ENCODE results near the gene FRMD4A. TPM values are rescaled to one million over a fixed set of nuclear protein-coding genes. Genes with fewer than 3 reads are reported as not detected.

Gene FRMD4A
- polyA plus RNA-seq, 1 donor (not counting 4 experiments of a cell fraction or from before 2014, with no cell fraction given), result 12.9 TPM

DNA sequence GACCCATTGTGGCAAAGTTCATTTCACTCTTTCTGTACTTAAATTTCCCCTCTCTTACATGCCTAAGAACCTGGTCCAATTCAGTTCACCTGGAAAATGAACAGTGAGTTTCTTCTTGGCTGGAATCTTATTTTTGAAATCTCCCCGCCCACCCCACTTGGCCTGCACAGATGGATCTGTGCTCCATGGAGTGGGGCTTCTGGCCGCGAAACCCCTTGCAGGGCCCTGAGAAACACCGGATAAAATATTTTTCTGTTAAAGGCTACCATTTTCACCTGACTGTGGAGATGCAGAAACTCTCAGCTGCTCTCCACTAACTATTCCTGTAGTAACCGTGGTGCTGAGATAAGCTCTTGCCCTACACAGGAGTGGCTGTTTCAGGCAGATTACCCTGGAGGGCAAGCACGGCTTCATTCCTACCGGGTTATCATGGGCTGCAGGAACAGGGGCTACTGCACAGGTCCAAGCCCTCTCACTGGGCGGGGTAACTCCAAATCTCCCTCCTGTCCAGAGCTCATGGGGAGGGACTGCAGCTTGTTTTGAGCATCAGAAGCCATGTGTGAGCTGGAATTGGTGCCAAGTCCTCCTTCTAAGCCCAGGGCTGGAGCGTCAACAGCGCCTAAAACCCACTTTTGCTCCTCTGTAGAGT is 625.1 kb downstream of the FRMD4A start:
- peaks cover 15% of the 10 kb centered on the region for H3K79me2 ChIP-seq (ENCODE audit: control insufficient read depth, insufficient read depth, low read length)
- no peak for DNase-seq (ENCODE audit: low read depth, low spot score)
- no peaks in the 10 kb centered on the region for H4K20me1 ChIP-seq (ENCODE audit: control insufficient read depth, extremely low read depth, insufficient read depth, low read length)
- FAIRE-seq, result no peak
- peaks cover 56% of the 10 kb centered on the region for H3K4me1 ChIP-seq (ENCODE audit: control insufficient read depth, extremely low read depth, insufficient read depth, low read length)
- H3K27me3 ChIP-seq (ENCODE audit: control insufficient read depth, extremely low read depth, insufficient read depth, low read length), result no peaks in the 10 kb centered on the region
- H3K36me3 ChIP-seq (ENCODE audit: control insufficient read depth in 2 of 2, extremely low read depth in 1 of 2, insufficient read depth in 2 of 2, low read length in 2 of 2), result peaks cover 0 to 2% of the 10 kb centered on the region in 2 experiments
- H3K9ac ChIP-seq (ENCODE audit: control insufficient read depth, extremely low read depth, insufficient read depth, low read length), result peak overlapping the region; percentile 79
- H3K9me1 ChIP-seq (ENCODE audit: control insufficient read depth, extremely low read depth, insufficient read depth, low read length), result no peaks in the 10 kb centered on the region
- no peak overlapping the region for H2AFZ ChIP-seq (ENCODE audit: control insufficient read depth, low read length)
- H3K9me3 ChIP-seq (ENCODE audit: control insufficient read depth, low read depth, low read length), result no peaks in the 10 kb centered on the region
- H3K4me3 ChIP-seq (ENCODE audit: control insufficient read depth in 2 of 3, extremely low read depth in 1 of 3, insufficient read depth in 2 of 3, low read depth in 1 of 3, low read length in 3 of 3), result peak overlapping the region; percentile 48 to 85 (median 71)
- peak overlapping the region; percentile 99 for H3K4me2 ChIP-seq (ENCODE audit: control insufficient read depth, extremely low read depth, insufficient read depth, low read depth, low read length)
- dilution Hi-C loops (cut with MboI; ENCODE audit: extremely low pct_ligation_motif_present, low sequenced_read_pairs), result no loop called here
- TF ChIP-seq, protein P1, sequence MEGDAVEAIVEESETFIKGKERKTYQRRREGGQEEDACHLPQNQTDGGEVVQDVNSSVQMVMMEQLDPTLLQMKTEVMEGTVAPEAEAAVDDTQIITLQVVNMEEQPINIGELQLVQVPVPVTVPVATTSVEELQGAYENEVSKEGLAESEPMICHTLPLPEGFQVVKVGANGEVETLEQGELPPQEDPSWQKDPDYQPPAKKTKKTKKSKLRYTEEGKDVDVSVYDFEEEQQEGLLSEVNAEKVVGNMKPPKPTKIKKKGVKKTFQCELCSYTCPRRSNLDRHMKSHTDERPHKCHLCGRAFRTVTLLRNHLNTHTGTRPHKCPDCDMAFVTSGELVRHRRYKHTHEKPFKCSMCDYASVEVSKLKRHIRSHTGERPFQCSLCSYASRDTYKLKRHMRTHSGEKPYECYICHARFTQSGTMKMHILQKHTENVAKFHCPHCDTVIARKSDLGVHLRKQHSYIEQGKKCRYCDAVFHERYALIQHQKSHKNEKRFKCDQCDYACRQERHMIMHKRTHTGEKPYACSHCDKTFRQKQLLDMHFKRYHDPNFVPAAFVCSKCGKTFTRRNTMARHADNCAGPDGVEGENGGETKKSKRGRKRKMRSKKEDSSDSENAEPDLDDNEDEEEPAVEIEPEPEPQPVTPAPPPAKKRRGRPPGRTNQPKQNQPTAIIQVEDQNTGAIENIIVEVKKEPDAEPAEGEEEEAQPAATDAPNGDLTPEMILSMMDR (optimal IDR thresholded peaks at IDR 0.05 in 1 of 3, IDR thresholded peaks at IDR 0.05 in 1 of 3, conservative IDR thresholded peaks at IDR 0.05 in 1 of 3; ENCODE audit: extremely low read depth in 1 of 3, insufficient read depth in 2 of 3, low read length in 3 of 3), result no peak
- no peak for TF ChIP-seq EZH2 (IDR thresholded peaks at IDR 0.05; ENCODE audit: low read length)
- peak overlapping the region; percentile 66 for H3K27ac ChIP-seq (ENCODE audit: control insufficient read depth, insufficient read depth, low read length)

DNA sequence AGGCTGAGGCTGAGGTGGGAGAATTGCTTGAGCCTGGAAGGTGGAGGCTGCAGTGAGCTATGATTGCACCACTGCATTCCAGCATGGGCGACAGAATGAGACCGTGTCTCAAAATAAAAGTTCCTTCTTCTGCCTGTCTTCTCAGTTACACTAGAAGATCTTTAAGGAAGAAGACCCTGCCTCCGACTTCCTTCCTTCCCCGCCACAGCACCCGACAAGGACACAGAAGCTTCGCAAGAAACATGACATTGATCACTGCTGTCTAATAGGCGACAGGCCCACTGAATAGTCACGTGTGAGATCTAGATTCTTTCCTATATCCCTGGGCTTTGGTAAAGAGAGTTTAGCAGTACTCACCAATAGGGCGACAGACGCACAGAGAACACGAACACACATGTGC is 625.8 kb downstream of the FRMD4A start:
- no peaks in the 10 kb centered on the region for H3K9me1 ChIP-seq (ENCODE audit: control insufficient read depth, extremely low read depth, insufficient read depth, low read length)
- no peak overlapping the region for H3K27ac ChIP-seq (ENCODE audit: control insufficient read depth, insufficient read depth, low read length)
- H3K4me1 ChIP-seq (ENCODE audit: control insufficient read depth, extremely low read depth, insufficient read depth, low read length), result peaks cover 56% of the 10 kb centered on the region
- H3K4me3 ChIP-seq (ENCODE audit: control insufficient read depth in 2 of 3, extremely low read depth in 1 of 3, insufficient read depth in 2 of 3, low read depth in 1 of 3, low read length in 3 of 3), result peak overlapping the region in 2 of 3 experiments; percentile 71 to 85
- no peaks in the 10 kb centered on the region for H4K20me1 ChIP-seq (ENCODE audit: control insufficient read depth, extremely low read depth, insufficient read depth, low read length)
- dilution Hi-C loops (cut with MboI; ENCODE audit: extremely low pct_ligation_motif_present, low sequenced_read_pairs), result no loop called here
- H3K4me2 ChIP-seq (ENCODE audit: control insufficient read depth, extremely low read depth, insufficient read depth, low read depth, low read length), result peak overlapping the region; percentile 99
- H3K36me3 ChIP-seq (ENCODE audit: control insufficient read depth in 2 of 2, extremely low read depth in 1 of 2, insufficient read depth in 2 of 2, low read length in 2 of 2), result peaks cover 2 to 5% of the 10 kb centered on the region in 2 experiments
- H3K79me2 ChIP-seq (ENCODE audit: control insufficient read depth, insufficient read depth, low read length), result peaks cover 15% of the 10 kb centered on the region
- no peak for DNase-seq (ENCODE audit: low read depth, low spot score)
- no peaks in the 10 kb centered on the region for H3K9me3 ChIP-seq (ENCODE audit: control insufficient read depth, low read depth, low read length)
- no peaks in the 10 kb centered on the region for H3K27me3 ChIP-seq (ENCODE audit: control insufficient read depth, extremely low read depth, insufficient read depth, low read length)
- H3K9ac ChIP-seq (ENCODE audit: control insufficient read depth, extremely low read depth, insufficient read depth, low read length), result no peak overlapping the region
- TF ChIP-seq, protein P1 (optimal IDR thresholded peaks at IDR 0.05 in 1 of 3, IDR thresholded peaks at IDR 0.05 in 1 of 3, conservative IDR thresholded peaks at IDR 0.05 in 1 of 3; ENCODE audit: extremely low read depth in 1 of 3, insufficient read depth in 2 of 3, low read length in 3 of 3), result no peak
- no peak for TF ChIP-seq EZH2 (IDR thresholded peaks at IDR 0.05; ENCODE audit: low read length)
- no peak overlapping the region for H2AFZ ChIP-seq (ENCODE audit: control insufficient read depth, low read length)
- FAIRE-seq, result no peak
